NK-92 (cell line): ENCODE results near the gene IL18RAP.

Experiments used
- DNase-seq: peaks from one replicate; lab custom pipeline; 2025; ENCODE audit not compliant: unreplicated experiment; lab: John Stamatoyannopoulos, UW

IL18RAP gene, protein sequence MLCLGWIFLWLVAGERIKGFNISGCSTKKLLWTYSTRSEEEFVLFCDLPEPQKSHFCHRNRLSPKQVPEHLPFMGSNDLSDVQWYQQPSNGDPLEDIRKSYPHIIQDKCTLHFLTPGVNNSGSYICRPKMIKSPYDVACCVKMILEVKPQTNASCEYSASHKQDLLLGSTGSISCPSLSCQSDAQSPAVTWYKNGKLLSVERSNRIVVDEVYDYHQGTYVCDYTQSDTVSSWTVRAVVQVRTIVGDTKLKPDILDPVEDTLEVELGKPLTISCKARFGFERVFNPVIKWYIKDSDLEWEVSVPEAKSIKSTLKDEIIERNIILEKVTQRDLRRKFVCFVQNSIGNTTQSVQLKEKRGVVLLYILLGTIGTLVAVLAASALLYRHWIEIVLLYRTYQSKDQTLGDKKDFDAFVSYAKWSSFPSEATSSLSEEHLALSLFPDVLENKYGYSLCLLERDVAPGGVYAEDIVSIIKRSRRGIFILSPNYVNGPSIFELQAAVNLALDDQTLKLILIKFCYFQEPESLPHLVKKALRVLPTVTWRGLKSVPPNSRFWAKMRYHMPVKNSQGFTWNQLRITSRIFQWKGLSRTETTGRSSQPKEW

DNA sequence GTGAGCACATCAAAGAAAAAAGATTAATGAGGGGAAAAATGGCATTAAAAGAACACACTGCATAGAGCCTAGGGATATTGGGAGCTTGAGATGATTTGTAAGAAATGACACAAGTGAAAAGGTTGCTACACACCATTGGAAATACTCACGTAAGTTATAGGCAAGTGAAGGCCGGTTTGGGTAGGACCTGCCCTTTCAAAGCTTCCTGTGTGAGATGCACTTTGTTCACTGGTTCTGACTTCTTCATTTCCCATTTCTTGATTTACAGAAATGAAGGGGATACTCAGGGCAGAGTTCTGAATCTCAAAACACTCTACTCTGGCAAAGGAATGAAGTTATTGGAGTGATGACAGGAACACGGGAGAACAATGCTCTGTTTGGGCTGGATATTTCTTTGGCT lies at the start of gene IL18RAP:
IL18RAP (plus strand) TSS at position 251 of the 400 bp plus-strand sequence; CDS start at position 369, 118 bp downstream.
- no peak for DNase-seq

DNA sequence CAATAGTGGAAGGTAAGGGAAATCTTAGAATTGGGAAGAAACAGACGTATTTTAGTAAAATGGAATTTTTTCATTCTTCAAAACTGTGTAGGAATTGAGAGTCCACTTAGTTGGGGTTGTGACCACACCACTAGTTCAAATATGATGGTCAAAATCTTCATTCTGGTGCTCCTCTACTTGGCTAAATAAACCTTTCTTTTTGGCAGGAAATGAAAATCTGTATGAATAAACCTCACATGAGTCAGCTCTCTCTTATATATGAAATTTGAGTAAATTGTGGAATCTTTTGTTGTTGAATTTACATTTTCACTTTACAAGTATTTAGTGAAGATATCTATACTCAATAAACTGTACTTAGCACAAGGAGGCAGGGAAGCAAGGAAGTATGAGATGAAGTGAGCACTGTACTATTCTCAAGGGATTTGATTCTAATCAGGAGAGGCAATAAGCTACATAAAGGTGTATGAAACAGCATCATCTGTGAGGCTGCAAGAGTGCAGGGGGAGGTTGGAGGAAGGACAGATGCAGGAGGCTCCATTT lies 46.8 kb upstream of the IL18RAP start:
- DNase-seq = no peak

DNA sequence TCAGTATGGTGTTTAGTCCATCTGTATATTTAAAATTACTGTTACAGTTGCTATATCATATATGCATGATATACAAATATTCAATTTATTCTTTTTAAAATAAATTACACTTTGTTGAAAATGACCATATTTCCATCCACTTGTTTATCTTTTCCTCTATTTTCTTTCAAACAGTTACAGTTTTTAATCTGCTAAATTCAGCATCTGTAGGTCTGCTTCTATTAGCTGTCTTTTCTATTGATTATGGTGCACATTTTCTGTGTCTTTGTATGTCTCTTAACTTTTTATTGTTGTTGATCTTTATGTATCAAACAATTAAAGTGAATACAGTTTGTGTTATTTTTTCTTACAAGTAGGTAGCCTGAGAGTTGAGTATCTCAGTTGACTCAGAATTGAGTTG lies 39.2 kb upstream of the IL18RAP start:
- no peak for DNase-seq

DNA sequence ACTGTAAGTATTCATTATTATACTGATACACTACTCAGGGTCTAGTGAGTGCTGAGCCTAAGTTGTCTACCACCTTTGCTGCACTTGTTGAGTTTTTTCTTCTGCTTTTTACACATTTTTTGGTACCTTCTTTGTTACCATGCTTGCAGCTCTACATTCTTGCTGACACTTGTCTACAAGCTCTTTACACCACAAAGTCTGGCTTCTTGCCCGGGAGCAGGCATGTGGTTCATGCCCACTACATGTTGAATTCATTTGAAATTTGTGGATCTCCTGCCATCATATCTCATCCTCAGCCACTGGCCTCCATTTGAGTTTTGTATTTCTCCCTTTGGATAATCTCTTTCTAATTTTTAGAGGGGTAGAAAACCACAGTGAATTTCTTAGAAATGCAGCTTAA lies 37.4 kb upstream of the IL18RAP start:
- DNase-seq = no peak

DNA sequence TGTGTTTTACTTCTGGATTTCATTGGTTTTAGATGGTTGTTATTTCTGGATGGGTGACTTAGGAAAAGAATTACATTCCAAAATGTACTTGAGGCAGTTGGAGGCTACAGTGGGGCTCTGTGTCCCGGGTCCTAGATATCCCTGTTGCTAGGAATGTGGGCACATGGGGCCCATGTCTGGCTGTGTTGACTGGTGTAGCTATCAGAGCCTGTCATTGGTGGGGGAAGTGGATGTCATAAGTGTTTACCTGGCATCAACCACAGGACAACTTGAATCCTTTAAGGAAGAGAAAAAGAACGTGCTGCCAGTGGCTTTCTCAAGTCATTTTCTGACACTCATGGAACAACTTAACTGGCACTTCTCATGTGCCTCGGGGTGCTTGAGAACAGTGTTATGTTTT lies 37.0 kb upstream of the IL18RAP start:
- no peak for DNase-seq

DNA sequence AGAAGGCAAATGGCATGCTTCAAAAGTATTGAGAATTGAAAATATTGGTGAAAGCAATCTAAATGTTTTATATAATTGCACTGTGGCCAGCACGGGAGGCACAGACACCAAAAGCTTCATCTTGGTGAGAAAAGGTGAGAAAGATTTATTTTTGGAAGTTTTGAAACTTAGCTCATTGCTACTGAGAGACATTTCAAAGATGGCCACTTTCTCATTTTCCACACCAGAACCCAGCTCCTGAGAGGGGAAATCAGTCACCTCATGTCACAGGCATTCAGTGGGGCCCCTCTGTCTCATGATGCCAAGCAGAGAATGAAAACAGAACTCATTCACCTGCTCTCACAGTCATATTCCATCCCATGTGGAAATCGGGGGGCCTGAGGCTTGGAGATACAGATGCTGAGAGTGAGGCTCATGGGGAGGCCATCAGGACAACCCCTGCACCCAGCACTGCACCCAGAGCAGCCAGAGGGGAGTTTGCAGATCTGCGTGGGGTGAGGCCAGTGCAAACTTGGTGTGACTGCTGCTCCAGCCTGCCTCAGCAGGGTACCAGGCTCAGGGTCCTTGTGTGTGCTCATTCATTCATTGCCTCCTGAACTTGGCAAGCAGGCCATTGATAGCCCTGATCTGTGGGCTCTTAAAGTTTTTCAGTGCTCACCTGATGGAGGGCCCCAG lies 36.0 kb upstream of the IL18RAP start:
- DNase-seq = no peak

DNA sequence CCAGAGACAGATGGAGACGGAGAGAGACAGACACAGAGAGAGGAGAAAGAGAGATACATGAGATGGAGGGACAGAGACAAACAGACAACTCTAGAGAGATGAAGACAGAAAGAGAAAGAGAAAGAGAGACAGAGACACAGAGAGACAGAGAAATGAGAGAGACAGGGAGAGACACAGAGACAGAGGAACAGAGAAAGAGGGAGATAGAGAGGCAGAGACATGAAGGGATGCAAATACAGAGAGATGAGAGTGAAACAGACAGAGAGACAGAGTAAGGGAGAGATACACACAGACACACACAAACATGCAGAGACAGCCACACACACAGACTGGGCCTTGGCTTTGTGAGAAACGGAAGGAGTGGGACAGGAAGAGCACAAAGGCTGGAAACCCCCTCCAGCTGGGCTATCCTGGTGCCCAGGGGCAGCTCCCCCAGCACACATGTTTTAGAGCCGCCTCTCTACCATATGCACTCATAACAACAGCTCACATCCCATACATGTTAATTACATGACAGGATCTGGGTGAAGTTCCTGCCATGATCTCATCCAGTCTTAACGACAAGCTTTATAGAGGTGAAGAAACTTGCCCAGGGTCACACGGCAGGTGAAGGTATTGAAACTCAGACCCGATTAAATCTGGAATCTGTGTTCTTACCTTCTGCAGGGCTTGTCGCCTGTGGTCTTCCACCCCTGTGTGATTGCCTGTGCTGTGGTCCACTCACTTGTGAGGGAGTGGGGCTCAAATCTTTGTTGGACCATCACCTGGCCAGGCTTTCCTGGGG lies 35.0 kb upstream of the IL18RAP start:
- DNase-seq = no peak

DNA sequence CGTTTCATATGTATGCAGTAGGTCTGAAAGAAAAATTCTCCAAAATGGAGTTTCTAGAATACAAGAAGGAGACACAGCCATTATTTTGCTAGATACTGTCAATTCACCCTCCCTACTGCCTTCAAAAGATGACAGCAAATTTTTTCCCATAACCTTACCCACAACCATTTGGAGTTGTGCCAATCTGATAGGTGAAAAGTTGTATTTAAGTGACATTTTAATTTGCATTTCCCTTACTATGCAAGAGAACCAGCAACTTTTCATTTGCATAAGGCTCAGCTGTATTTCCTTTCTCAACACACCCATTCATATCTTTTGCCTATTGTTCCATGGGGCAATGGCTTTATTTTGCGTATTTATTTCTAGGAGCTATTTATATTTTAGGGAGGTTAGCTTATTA lies 31.4 kb upstream of the IL18RAP start:
- DNase-seq = no peak

DNA sequence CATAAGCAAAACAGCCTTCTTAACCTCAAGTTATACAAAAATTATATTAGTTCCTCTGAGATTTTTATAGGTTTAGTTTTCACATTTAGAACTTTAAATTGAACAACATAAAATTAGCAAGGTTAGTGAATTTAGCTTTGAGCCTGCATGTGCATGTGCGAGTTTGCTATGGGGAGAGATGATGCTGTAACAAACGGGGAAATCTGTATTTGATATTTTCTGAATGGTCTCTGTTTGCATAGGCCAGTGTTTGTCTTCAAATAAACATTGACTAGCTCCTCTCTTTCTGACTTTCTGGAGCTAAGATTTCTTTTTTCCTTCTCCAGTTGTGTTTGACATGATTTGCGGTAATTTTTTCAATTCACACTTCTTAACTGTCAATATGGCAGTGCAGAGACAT lies 30.9 kb upstream of the IL18RAP start:
- no peak for DNase-seq

DNA sequence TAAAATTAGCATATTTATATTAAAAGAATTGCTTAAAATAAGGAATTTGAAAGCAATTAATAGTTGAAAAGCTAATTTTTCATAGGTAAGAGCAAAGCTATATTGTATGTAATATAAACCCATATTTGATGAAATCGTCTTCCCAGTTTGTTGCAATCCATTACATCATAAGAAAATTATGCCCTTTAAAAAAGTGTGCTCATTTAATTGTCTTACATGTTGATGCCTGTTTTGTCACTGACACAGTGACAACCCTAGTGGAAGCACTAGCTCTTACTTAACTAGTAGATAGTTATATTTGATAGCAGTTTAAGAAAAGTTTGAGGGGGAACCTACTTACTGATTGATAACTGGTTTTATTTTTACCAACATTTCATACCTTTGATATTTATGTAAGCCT lies 30.0 kb upstream of the IL18RAP start:
- DNase-seq = no peak

DNA sequence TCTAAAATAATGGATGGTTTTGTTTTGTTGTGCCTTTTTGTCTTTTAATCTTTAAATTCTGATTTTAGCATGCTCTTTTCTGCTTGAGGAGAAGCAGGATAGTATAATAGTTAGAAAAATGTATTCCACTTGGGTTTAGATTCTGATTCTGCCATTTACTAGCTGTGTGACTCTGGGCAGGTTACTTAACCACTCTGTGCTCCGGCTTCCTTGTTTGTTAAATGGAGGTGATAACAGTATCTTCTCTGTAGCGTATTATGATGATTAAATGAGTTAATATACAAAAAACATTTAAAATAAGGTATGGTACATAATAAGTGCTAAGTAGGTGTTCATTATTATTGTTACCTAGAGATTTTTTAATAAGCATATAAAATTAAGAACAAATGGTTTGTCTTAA lies 26.9 kb upstream of the IL18RAP start:
- no peak for DNase-seq

DNA sequence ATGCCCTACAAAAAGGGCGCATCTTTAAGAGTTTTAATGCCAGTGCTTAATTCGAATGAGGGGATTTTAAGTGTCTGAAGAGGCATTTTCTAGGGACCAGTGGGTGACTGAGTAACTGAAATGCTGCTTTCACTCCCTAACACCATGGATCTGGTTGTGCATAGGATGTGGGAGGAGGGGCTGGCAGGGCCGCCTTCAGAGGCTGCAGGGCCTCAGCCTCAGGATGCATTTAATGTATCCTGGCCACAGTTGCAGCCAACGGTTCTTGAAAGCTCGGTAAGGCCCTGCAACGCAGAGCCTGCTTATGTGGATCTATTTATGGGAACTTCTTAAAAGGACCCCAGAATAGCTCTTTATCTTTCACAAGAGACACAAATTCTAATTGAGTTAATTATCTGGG lies 25.8 kb upstream of the IL18RAP start:
- no peak for DNase-seq

DNA sequence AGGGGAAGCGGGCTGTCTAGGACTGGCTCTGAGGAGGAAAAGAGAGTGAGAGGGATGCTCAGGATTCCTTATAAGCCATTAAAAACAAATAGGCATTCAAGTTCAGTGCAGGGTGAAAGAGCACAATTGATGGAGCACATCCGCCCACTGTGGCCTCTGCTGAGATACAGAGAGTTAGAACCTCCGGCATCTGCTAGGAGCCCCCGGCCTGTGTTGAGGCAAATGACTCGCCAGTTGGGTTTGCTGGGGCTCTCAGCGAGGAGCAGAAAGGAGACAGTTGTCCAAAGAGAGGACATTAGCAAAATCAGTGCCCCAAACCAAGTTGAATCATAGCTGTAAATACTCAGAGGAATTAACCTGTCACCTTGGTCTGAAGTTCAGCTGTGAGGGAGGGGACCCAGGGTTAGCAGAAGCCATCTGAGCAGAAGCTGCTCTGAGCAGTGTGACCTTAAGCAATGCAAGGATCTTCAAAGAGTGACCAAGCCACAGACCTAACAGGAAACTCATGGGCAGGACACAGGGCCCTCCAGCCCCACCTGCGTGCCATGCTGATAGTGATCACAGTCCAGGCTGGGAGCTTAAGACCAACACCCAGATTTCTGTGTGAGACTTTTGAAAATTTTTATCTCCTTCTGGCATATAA lies 23.3 kb upstream of the IL18RAP start:
- no peak for DNase-seq

DNA sequence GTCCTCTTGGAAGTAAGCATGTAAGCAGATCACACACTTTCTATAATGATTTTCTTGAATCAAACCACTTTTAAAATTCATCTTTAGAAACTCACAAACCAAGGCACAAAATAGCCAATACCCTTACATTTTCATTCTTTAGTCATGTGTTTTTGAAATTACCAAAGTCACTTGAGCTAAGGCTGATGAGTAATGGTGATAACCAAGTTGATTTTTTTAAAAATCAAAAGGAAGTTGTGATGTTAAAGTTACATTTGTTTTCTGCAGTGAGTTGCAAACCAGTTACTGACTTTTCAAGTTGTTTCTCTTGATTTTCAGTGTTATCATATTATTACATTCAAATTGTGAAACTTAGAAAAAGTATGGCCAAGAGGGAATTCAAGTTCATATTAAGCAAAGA lies 21.5 kb upstream of the IL18RAP start:
- DNase-seq = no peak

DNA sequence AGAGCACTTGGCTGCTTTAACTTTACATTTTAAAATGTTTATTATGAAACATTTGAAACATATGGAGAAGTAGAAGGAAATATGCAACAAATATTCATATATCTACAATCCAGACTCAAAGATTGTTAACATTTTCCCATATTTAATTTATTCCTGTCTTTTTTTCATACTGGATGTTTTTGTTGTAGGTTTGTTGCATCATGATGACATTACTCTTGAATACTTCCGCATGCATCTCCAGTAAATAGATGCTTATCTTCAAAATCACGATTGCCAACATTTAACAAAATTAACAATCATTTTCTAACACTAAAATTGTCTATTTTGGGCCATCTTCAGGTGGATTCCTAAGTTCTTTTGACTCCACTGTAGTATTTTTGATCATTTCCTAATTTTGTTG lies 21.1 kb upstream of the IL18RAP start:
- no peak for DNase-seq

DNA sequence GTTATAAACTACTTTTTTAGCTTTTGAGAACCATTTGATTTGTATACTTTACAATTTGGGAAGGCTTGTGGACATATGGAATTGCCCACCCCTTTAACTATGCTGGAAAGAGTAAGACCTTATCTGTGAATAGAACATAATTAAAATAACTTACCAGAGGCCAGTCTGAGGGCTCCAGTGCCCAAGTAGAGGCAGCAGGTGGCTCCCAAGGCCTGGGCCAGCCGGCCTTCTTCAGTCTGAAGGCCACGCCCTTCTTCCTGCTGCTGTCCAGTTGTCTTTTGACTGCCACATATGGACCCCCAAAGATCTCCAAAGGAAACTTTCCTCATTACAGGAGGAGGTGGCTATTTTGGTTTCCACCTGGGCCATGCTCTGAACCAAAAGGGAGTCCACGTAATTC lies 12.0 kb upstream of the IL18RAP start:
- no peak for DNase-seq

DNA sequence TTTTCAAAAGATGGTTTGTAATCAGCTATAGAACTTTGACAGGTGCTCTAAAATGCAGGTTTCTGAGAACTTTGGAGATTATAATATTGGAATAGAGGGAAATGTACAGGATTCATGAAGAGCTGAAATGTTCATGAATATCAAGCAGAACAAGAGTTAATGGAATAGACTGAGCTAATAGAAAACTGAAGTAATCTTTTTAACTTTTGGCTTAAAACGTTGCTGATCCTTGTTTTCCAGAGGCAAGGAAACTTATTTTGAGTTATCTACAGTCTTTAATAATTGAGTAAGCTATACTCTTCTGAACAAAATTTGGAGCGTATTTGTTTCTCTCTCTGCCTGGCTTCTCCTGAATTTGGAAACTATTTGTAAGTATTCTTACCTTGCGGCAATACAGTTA lies 10.8 kb upstream of the IL18RAP start:
- DNase-seq = no peak

DNA sequence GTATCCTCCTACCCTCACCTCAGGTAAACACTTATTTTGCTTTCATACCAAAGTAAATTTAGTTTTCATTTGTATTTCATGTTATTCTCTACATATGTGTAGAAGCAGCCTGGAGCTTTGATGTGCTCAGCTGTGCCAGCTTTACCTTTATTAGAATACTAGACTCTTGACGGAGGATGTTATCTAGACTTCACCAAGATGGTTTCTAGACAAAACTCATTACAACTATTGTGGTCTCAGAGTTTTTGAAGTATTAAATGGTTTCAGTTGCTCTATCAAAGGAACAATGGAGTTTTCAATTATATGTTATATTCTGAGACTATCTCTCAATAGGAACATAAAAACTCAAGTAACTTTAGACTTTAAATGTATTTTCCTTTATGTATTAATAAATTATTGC lies 5.0 kb upstream of the IL18RAP start:
- DNase-seq = no peak

DNA sequence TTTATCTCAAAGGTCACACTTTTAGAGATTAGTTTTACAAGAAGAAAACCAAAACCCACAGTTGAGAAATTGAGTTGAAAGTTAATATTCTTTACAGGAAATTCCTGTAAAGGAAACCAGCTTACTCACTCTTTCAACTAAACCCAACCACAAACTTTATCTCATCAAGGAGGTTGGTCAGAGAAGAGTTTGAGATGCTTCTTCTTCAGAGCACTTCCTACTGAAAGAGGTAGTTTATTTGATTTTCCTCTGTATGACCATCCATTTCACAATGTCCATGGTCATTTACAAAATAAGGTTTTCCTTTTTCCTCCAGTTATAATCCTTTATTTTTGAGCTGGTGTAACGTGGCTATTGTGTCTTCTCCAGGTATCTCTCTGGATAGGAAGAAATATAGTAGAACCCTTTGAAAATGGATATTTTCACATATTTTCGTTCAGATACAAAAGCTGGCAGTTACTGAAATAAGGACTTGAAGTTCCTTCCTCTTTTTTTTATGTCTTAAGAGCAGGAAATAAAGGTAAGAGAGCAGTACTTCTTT lies 4.5 kb upstream of the IL18RAP start:
- no peak for DNase-seq

DNA sequence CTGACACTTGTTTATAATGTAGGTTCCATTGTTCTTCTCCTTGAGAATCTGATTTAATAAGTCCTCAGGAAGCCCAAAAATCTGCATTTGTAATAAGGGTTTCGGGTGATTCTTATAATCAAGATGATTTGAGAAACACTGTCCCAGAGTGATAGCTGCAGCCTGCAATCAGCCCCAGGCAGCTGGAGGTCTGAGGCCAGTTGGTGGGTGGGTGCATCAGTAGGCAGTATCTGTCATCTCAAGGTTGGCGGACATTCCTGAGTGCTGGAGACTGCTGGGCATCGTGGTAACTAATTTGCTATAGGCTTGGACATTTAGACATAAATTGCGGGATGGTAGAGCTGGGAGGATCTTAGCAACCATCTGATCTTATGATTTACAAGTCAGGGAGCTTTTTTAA lies 2.7 kb upstream of the IL18RAP start:
- no peak for DNase-seq
